ENCODE measurements around the gene RNASET2. TPM values are rescaled to one million over a fixed set of nuclear protein-coding genes. Genes with fewer than 3 reads are reported as not detected.
"Not testable (repeated sequence)": the region's sequence is repeated elsewhere in the genome, so short reads cannot be mapped to it uniquely, and the experiment has no call there.

The RNASET2 gene
- total RNA-seq, 1 donor from 2014 or later: 32.8 TPM

DNA sequence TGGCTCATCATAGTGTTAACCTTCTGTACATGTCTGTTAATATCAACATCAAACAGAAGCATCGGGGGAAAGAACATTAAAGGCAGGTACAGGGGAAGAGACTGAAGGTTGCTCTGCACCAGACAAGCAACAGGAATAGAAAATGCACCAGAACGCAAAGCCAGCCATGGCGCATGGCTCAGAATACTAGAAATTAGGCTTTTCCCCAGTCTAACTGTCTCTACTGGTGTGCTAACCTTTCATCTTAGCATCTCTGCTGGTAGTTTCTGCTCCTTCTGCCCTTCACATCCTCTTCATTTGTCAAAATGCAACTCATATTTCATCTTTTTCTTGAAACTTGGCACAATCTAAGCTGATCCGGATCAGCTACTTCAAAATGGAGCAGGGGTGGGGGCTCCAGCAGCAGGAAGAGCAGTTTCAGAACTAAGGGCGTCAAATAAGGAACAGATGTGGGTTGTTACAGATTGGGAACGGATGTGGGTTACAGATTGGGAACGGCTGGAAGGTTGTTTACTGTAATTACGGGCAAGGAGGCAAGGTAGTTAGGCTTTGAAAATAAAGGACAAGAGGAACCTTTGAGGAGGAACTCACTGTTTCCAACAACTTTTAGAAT, 13.1 kb upstream of the RNASET2 start:
- DNase-seq: peak; percentile 61

GRCh38 chr6:166966268-166966667, 9.9 kb upstream of the RNASET2 start:
- no peak for DNase-seq

- no peak for DNase-seq
Observed at GRCh38 chr6:166960609-166960978, 4.2 kb upstream of the RNASET2 start.

DNA sequence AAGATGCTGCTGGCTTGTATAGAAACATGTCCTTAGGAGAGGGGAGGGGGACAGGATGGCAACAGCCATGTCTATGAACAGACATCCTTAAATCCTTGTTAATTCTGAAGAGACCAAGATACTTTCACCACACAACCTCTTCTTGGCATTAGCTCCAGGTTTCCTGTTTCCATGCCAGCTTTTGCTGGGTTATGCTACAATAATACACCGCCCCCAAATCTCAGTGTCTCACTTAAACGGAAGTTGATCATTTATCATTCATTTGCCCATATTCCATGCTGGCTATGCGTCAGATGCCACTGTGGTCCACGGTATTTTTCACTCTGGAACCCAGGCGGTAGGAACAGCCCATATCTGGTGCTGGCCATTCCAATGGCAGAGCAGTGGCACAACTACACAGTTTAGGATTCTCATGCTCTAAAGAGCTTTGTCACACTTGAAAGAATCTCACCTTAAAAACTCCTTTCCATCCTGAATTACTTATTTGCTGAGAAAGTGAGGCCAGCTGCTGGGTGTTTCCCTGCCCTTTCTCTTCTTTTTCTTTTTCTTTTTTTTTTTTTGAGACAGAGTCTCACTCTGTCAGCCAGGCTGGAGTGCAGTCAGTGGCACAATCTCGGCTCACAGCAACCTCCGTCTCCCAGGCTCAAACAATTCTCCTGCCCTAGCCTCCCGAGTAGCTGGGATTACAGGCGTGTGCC, 3.7 kb upstream of the RNASET2 start:
- DNase-seq: no peak

DNA sequence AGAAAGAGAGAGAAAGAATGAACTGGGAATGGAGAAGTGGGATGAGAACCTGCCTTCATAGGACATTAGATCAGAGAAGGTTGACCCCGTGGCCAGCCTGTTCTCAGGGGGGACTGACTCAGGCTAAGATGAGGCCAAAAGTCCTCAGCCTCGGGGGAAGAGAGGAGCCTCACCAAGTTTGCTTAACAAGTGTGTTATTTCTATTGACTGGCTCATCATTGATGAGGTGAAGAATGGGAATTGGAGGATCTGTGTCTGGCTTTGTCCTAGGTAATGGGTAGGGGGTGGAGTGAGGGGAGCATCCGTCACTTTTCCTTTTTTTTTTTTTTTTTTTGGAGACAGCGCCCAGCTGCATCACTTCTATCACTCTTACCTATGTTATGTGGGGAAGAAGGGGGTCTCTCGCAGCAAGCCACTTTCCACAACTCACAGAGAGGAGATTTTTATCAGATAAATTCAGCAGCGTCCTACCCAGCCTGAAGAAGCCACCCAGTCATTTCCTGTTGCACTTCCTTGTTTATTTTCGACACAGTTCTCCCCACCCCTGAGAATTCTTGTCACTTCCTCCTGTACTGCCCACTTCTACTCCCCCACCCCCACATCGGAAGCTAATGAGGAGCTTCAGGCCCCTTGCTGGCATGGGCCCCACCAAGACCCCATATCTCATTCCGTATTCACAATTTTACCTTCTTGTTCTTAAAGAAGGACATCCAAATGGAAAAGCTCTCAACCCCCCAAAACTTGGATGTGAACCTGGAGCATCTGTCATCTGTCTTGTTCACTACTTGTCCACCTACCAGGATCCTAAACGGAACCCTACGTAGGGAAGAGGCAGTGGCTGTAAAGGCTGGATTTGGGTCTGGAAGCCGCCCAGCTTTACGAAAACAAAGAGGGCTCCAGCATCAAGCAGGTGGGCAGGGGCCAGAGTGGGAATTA, 2.8 kb upstream of the RNASET2 start:
- no peak for DNase-seq

GRCh38 chr6:166957805-166958076, 1.4 kb upstream of the RNASET2 start:
- DNase-seq: no peak

GRCh38 chr6:166957087-166957804, 896 bp upstream of the RNASET2 start:
- DNase-seq: no peak

GRCh38 chr6:166955865-166956443, 396 bp downstream of the RNASET2 start:
- no peak for DNase-seq

- no peak for DNase-seq
Observed at GRCh38 chr6:166955121-166955864, 1.1 kb downstream of the RNASET2 start.

GRCh38 chr6:166954118-166954713, 2.1 kb downstream of the RNASET2 start:
- DNase-seq: no peak

DNA sequence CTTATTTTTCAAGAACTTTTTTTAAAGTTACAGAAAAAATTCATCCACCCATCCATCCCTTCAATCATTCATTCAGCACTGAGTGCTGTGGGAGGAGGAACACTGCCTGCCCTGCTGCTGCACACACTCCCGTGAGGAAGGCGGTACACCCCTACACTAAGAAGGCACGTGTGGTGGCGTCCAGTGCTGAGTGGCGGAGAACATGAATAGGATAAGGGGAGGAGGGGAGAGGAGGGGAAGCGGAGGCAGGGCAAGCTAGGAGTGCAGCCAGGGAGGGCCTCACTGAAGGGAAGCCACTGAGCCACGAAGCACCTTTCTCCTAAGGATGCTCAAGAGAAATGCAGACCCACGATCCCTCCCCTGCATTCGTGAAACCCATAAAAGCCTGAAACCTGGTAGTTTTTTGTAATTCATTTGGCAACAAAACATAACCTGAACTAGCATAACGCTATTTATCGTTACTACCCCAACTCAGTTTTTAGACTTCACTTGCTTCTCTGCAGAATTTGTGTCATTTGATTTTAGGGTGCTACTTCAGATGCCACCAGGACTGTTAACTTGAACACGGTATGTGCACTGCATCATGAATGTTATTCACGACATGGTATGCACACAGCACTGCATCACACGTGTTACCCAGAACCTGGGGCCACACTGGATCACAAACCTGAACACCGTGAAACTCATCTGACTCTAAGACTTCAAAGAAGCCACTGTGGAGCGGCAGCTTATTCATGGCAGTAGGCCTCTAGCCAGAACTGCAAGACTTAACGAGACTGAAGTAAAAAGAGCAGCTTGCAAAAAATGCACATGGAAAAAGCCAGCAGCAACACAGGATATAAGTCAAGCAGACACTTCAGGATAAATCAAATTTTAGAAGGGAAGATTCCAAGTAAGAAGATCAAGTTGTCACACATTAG, 3.5 kb downstream of the RNASET2 start:
- no peak for DNase-seq

GRCh38 chr6:166952121-166952520, 4.2 kb downstream of the RNASET2 start:
- no peak for DNase-seq

DNA sequence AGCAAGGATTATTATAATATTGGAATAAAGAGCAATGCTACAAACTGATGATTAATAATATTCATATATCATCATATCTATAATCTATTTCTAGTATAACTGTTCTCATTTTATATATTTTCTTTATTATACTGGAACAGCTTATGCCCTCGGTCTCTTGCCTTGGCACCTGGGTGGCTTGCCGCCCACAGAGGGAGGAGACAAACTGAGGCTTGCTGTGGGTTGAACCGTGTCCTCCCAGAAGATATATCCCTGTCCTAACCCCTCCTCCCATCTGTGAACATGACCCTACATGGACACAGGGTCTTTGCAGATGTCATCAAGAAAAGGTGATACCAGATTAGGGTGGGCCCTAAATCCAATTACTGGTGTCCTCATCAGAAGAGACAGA, 4.7 kb downstream of the RNASET2 start:
- DNase-seq: no peak

- DNase-seq: not testable (repeated sequence)
Observed at GRCh38 chr6:166950892-166951669, 5.3 kb downstream of the RNASET2 start.

DNA sequence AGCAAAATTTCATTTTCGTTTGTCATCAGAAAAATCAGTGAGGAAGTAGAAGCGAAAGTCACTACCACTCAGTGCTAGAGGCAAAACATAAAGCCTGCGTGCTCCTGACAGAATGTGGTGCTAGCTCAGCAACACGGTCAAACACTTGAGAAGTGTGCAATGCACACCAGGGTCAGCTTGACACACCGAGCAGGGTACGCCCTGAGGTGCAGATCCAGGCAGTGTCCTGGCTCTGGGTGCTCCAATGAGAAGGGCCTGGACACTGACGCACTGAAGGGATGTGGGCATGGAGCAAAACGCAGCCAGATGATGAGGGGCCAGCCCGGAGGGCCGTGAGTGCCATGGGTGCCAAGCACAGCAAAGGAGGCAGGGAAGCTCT, 5.9 kb downstream of the RNASET2 start:
- no peak for DNase-seq

DNA sequence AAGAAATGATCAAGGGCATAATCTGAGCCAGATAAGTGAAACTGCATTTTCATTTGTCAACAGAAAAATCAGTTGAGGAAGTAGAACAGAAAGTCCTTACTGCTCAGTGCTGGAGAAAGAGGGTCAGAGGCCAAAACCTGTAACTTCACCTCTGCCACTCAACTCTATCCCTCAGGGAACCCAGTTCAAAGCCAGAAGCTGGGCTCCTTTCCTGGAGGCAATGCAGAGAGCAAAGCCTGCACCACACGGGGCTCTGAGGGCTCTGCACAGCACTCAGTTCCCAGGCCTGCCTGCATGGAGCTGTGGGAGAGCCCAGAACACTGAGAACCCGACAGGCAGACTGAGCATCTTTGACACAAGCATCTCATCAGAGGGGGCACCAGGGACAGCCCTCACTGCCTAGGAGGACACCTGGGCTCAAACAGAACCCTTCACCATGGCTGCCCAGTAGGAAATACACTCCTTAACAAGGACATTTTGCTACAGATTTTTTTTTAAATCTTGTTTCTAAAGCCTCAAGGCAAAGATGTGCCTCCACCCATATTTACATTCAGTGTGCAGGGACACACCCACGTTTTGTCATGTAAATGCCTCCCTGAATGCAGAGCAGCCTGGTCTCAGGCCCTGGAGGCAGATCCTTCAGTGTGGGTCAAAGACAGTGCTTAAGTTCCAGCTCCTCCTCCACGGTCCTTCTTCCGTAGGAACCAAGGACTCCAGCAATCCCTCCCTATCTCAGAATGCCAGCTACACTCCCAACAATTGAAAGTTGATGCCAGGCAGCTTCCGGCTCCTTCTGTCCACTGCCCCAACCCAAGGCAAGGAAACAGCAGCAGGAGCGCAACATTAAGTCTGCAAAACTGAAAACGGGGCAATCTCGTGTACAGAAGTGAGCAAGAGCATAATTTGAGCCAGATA, 6.6 kb downstream of the RNASET2 start:
- DNase-seq: no peak

- DNase-seq: not testable (repeated sequence)
Observed at GRCh38 chr6:166948724-166949123, 7.6 kb downstream of the RNASET2 start.

- no peak for DNase-seq
Observed at GRCh38 chr6:166947251-166947650, 9.1 kb downstream of the RNASET2 start.
